GM19463 (cell line): Measurements from ENCODE around the gene FZD2.
"Not testable (repeated sequence)": the region's sequence is repeated elsewhere in the genome, so short reads cannot be mapped to it uniquely, and the experiment has no call there.

Experiments
- ATAC-seq: cut with Tn5 transposase; IDR thresholded peaks from one replicate; pipeline ENCODE4 v1.9.1; 2021; ENCODE audit warnings: mild to moderate bottlenecking, moderate library complexity; ENCODE audit not compliant: unreplicated experiment

Gene FZD2

DNA sequence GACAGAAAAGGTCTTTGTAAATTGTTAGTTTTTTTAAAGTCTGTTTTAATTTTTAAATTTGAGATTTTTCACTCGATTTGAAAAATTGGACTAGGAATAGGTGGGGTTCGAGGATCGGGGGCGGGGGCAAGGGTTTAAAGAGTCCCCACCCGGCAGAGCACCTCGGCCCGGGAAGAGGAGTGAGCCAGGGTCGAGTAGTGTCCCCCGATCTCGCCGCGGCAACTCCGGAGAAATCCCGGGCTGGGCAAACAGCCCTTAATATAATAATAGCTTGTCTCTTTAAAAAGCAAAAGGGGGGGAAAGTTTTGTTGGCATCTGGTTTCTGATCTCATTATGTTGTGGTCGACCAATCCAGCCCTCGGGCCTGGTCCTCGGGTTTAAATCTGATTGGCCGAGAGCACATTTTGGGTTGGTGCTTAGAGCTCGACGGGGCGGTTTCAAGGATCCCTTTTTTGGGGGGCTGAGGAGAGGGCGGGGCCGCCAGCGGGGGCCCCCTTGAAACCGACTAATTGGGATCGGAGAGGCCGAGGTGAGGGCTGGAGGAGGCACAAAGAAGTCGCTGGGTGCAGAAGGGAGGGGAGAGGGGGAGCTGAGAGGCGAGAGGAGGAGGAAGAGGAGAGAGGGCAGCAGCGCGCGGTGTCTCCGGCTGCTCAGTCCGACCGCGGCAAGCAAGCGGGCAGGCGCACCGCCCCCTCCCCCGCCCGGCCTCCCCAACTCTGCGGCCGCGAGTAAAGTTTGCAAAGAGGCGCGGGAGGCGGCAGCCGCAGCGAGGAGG, at the start of gene FZD2:
FZD2 (plus strand) TSS at position 653 of the 775 bp plus-strand sequence. CDS start 205 bp downstream, outside the sequence.
- no peak for ATAC-seq

GRCh38 chr17:44511241-44512134, 45.8 kb upstream of the FZD2 start:
- ATAC-seq = not testable (repeated sequence)

DNA sequence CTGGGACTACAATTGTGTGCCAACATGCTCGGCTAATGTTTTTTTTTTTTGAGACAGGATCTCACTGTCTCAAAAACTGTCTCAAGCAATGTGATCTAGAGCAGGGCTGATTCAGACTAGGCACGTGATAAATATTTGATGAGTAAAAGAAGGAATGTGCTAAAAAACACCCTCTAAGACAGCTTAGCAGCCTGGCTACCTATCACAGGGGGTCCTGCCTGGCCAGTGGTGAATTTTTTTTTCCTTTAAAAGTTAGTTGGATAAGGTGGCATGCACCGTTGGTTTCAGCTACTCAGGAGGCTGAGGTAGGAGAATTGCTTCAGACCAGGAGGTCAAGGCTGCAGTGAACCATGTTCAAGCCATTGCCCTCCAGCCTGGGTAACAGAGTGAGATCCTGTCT, 39.3 kb upstream of the FZD2 start:
- ATAC-seq = no peak

DNA sequence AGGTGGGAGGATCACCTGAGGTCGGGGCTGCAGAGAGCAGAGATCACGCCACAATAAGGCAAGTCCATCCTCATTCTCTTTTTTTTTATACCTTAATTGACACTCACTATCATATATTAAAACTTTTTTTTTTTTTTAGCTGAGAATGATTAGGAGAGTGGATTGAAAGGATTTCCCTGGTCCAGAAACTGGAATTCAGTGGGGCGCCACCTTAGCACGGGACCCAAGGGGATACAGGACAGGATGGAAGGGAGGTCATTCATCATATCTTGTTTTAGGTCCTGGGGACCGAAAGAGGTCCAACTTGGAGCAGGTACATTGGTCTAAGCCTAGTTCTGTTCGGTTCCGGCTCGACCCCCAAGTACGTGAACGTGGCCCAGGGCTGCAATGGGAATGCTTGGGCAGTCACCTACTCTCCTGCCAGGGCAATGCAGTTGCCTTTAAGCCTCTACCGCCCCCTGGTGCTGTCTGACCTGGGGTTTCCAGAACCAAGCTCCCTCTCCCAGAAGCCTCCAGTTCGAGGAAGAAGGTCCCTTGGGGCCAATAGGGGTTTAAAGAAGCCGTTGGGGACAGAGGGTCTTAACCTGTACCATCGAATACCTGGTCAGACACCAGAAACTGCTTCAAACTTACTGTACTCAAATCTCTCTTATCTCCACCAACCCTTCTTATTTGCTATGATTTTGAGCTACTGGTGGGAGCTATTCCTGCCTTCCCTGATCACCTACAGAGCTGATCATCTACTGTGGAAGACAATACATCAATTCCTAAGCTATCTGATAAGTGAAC, 34.2 kb upstream of the FZD2 start:
- ATAC-seq = no peak

- ATAC-seq = no peak
Measured at GRCh38 chr17:44523672-44523972, 33.7 kb upstream of the FZD2 start.

DNA sequence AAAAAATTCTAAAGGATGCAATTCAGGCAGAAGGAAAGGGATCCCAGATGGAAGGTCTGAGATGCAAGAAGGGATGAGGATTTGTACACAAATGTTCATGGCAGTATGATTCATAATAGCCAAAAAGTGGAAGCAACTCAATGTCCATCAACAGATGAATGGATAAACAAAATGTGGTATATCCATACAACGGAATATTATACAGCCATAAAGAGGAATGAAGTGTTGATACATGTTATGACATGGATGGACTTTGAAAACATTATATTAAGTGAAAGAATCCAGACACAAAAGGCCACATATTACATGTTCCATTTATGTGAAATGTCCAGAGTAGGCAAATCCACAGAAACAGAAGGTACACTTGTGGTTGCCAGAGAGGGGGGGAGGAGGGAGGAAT, 30.2 kb upstream of the FZD2 start:
- ATAC-seq = no peak

GRCh38 chr17:44527954-44528353, 29.3 kb upstream of the FZD2 start:
- ATAC-seq = no peak

GRCh38 chr17:44529864-44530263, 27.4 kb upstream of the FZD2 start:
- ATAC-seq = no peak

DNA sequence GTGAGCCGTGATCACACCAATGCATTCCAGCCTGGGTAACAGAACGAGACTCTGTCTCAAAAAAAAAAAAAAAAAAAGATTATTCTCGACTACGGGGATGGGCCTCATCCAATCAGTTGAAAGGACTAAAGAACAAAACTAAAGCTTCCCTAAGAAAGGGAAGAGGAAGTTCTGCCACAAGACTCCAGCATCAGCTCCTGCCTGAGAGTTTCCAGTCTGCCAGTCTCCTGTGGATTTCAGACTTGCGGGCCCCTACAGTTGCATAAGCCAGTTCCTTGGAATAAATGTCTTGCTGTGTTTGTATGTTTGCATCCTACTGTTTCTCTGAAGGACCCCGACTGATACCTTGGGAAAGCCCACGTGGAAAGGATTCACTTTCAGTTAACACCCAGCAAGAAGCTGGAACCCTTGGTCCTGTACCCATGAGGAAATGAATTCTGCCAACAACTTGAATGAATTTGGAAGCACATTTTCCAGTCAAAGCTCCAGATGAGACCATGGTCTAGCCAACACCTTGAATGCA, 26.3 kb upstream of the FZD2 start:
- no peak for ATAC-seq

GRCh38 chr17:44533533-44534246, 23.6 kb upstream of the FZD2 start:
- ATAC-seq = no peak

DNA sequence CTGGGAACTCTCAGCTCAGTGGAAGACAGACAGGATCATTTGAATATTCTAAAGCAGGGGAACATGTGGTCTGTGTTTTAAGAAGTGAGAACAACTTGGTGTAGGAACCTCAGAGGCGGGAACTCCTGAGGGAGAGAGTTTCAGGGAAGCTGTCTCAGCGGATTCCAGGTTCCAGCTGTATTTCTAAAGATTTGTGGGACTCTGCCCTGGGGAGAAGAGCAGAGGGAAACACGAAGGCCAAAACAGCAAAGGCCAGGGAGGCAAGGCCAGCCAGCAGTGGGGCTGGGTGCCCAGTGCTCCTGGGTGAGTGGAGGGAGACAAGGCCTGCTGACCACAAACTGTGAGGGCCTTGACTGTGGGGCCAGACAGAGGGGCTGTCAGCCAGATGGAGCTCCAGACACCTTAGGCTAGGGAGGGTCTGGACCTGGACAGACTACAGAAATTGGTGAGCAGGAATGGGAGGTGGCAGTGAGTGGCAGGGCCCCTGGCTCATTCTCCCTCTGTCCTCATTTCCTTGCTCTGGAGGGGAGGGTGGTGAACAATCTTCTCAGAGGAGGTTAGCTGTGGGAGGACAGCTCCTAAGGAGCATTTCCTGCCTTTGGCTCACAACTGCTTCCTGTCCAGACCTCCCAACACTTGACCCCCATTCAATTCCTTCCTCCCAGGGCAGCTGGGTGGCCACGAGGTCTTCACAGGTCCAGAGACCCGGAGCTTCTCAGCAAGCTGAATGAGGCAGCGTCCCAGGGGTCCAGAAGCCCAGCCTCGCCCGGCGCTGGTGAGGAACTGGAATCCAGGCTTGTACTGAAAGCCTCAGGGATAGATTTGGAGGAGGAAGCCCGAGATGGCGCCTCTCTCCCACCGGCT, 21.0 kb upstream of the FZD2 start:
- no peak for ATAC-seq

- ATAC-seq = not testable (repeated sequence)
Measured at GRCh38 chr17:44537922-44538321, 19.4 kb upstream of the FZD2 start.

GRCh38 chr17:44539673-44540072, 17.6 kb upstream of the FZD2 start:
- ATAC-seq = no peak

- ATAC-seq = no peak
Measured at GRCh38 chr17:44540246-44541084, 16.8 kb upstream of the FZD2 start.

- no peak for ATAC-seq
Measured at GRCh38 chr17:44541884-44542581, 15.3 kb upstream of the FZD2 start.

DNA sequence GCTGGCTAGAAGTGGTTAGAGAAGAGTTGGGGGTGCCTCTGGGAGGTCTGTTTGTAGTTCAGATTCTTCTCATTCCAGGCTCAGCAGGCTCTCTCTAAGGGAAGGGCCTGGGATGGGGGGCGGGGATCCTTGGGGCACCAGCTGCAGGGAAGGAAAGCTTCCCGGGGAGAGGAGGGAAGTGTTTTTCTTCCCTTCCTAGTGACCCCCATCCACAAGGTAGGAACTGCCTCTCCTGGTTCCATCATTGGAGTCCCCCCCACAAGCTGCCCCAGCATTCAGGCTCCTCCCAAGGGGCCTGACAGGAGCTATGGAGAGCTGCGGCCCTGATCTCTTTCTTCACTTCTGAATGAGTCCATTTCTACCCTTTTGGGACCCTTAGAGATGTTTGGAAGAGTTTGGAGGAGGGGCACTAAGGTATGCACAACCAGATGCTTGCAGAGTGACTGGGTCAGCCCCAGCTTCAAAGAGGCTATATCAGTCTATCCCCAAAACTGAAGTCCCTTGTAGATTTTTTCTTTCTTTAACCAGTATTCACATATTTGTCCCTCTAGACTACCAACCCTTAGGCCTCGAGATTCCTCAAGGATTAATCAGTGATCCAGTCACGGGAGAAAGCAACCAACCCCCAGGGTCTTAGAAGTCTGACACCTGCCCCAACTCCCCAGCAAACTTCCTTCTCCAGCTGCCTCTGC, 13.9 kb upstream of the FZD2 start:
- no peak for ATAC-seq

DNA sequence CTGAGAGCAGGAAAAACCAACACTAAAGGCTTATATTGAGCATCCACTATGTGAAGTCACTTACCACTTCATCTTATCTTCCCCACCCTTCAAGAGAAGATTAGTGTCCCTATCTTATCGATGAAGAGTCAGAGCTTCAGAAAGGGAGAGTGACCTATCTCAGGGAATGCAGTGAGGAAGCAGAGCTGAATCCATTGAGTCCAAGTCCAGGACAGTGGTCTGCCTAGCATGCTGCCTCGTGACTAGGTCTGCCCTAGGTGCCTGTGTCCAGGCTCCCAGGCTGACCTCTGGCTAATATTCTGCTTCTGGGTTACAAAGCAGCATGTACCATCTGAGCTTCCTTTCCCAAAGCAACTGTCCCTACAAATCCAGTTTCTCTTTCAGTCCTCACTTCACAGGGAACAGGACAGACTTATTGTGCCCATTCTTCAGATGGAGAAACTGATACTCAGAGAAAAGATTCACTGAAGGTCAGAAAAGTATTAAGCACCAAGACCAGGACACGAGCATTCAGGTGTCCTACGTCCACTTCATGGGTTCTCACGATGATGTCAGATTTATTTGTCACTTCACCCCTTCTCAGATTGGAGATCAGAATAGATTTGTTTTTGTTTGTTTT, 13.3 kb upstream of the FZD2 start:
- ATAC-seq = no peak
